ENCODE data around the gene BRICD5.

The BRICD5 gene

GRCh38 chr16:2165861-2166260, 44.8 kb downstream of the BRICD5 start:
- Histone ChIP-seq H3K4me3 (ENCODE audit: low read length) (no peak overlapping the region), H3K27me3 (ENCODE audit: control insufficient read depth, insufficient read depth, low read length) (no peaks in the 10 kb centered on the region), H3K27ac (ENCODE audit: low read length) (no peak overlapping the region), H3K36me3 (ENCODE audit: control insufficient read depth, insufficient read depth, low read length) (peaks cover 36% of the 10 kb centered on the region), H3K4me1 (ENCODE audit: control insufficient read depth, insufficient read depth, low read length) (no peaks in the 10 kb centered on the region), H3K9me3 (ENCODE audit: control insufficient read depth, insufficient read depth, low read length) (no peaks in the 10 kb centered on the region)
- WGBS (ENCODE audit: insufficient coverage, insufficient read length) = no CpG with 5 or more reads among the region's 12 CpGs
- no peak for DNase-seq (ENCODE audit: low read depth, low spot score)

- DNase-seq (ENCODE audit: low read depth, low spot score) = no peak
- no peak overlapping the region for H3K4me3 ChIP-seq (ENCODE audit: low read length)
- no peaks in the 10 kb centered on the region for H3K27me3 ChIP-seq (ENCODE audit: control insufficient read depth, insufficient read depth, low read length)
- peaks cover 6% of the 10 kb centered on the region; the same call in 1 of the 2 replicates for H3K4me1 ChIP-seq (ENCODE audit: control insufficient read depth, insufficient read depth, low read length)
- no peaks in the 10 kb centered on the region for H3K9me3 ChIP-seq (ENCODE audit: control insufficient read depth, insufficient read depth, low read length)
- no peak overlapping the region for H3K27ac ChIP-seq (ENCODE audit: low read length)
- H3K36me3 ChIP-seq (ENCODE audit: control insufficient read depth, insufficient read depth, low read length) = peaks cover 18% of the 10 kb centered on the region
- no CpG with 5 or more reads among the region's 26 CpGs for WGBS (ENCODE audit: insufficient coverage, insufficient read length)
Observed at GRCh38 chr16:2163211-2163881, 47.3 kb downstream of the BRICD5 start.

- Histone ChIP-seq H3K27ac (ENCODE audit: low read length) (no peak overlapping the region), H3K27me3 (ENCODE audit: control insufficient read depth, insufficient read depth, low read length) (no peaks in the 10 kb centered on the region), H3K4me3 (ENCODE audit: low read length) (no peak overlapping the region), H3K9me3 (ENCODE audit: control insufficient read depth, insufficient read depth, low read length) (no peaks in the 10 kb centered on the region), H3K4me1 (ENCODE audit: control insufficient read depth, insufficient read depth, low read length) (peaks cover 7% of the 10 kb centered on the region; the same call in 1 of the 2 replicates), H3K36me3 (ENCODE audit: control insufficient read depth, insufficient read depth, low read length) (peaks cover 13% of the 10 kb centered on the region; the same call in 1 of the 2 replicates)
- no peak for DNase-seq (ENCODE audit: low read depth, low spot score)
- WGBS (ENCODE audit: insufficient coverage, insufficient read length) = no CpG with 5 or more reads among the region's 13 CpGs
Observed at GRCh38 chr16:2162676-2163118, 48.0 kb downstream of the BRICD5 start.

GRCh38 chr16:2161911-2162310, 48.8 kb downstream of the BRICD5 start:
- peaks cover 7% of the 10 kb centered on the region for H3K4me1 ChIP-seq (ENCODE audit: control insufficient read depth, insufficient read depth, low read length)
- H3K36me3 ChIP-seq (ENCODE audit: control insufficient read depth, insufficient read depth, low read length) = peaks cover 12% of the 10 kb centered on the region; the same call in 1 of the 2 replicates

GRCh38 chr16:2160915-2161551, 49.6 kb downstream of the BRICD5 start:
- H3K4me3 ChIP-seq (ENCODE audit: low read length) = no peak overlapping the region
- H3K36me3 ChIP-seq (ENCODE audit: control insufficient read depth, insufficient read depth, low read length) = peaks cover 12% of the 10 kb centered on the region; the same call in 1 of the 2 replicates
- H3K27ac ChIP-seq (ENCODE audit: low read length) = no peak overlapping the region
- H3K27me3 ChIP-seq (ENCODE audit: control insufficient read depth, insufficient read depth, low read length) = no peaks in the 10 kb centered on the region
- DNase-seq (ENCODE audit: low read depth, low spot score) = no peak
- WGBS (ENCODE audit: insufficient coverage, insufficient read length) = no CpG with 5 or more reads among the region's 20 CpGs
- no peaks in the 10 kb centered on the region for H3K9me3 ChIP-seq (ENCODE audit: control insufficient read depth, insufficient read depth, low read length)
- peaks cover 10% of the 10 kb centered on the region for H3K4me1 ChIP-seq (ENCODE audit: control insufficient read depth, insufficient read depth, low read length)

More at GRCh38 chr16:2161911-2162310, 48.8 kb downstream of the BRICD5 start:
- Histone ChIP-seq H3K27ac (ENCODE audit: low read length) (no peak overlapping the region), H3K27me3 (ENCODE audit: control insufficient read depth, insufficient read depth, low read length) (no peaks in the 10 kb centered on the region), H3K9me3 (ENCODE audit: control insufficient read depth, insufficient read depth, low read length) (no peaks in the 10 kb centered on the region), H3K4me3 (ENCODE audit: low read length) (no peak overlapping the region)
- no peak for DNase-seq (ENCODE audit: low read depth, low spot score)
- WGBS (ENCODE audit: insufficient coverage, insufficient read length) = no CpG with 5 or more reads among the region's 10 CpGs

Data from iPS DF 6.9 (cell line).